HepG2 (cell line): ENCODE results near the gene GPBAR1. TPM values are rescaled to one million over a fixed set of nuclear protein-coding genes. Genes with fewer than 3 reads are reported as not detected.
A peak's percentile ranks its signal among the peaks of the same experiment; 100 is the strongest.

Experiments
- MED1 ChIP-seq: sonication (generic); formaldehyde crosslinking; IDR thresholded peaks from 2 replicates; pipeline ENCODE4 v1.4.0; 2020; ENCODE audit warnings: missing genetic modification reagents
- RFX3 ChIP-seq: IDR thresholded peaks from 2 replicates; pipeline ENCODE4 v1.6.1; 2016; ENCODE audit warnings: missing biosample characterization, missing genetic modification reagents
- SRSF4 ChIP-seq: fragments of 200-400 bp; formaldehyde crosslinking; IDR thresholded peaks from one replicate; pipeline ENCODE4 v1.6.1; 2018; ENCODE audit warnings: mild to moderate bottlenecking, low read depth, low read length, moderate library complexity; ENCODE audit not compliant: poor library complexity, severe bottlenecking
- TCF7L2 ChIP-seq: IDR thresholded peaks from 2 replicates; pipeline ENCODE4 v1.6.1; 2011; ENCODE audit warnings: mild to moderate bottlenecking, low read depth, low read length, moderate library complexity
- TOE1 ChIP-seq: sonication (generic); formaldehyde crosslinking; IDR thresholded peaks from 2 replicates; pipeline ENCODE4 v1.4.0; 2020; ENCODE audit warnings: mild to moderate bottlenecking, missing genetic modification reagents
- ZFP1 ChIP-seq: IDR thresholded peaks from 2 replicates; pipeline ENCODE4 v1.6.1; 2016
- ZFP90 ChIP-seq: sonication (generic); formaldehyde crosslinking; IDR thresholded peaks from 2 replicates; pipeline ENCODE4 v1.8.0; 2022; ENCODE audit warnings: missing genetic modification reagents, mild to moderate bottlenecking, inconsistent platforms, borderline replicate concordance
- ZKSCAN1 ChIP-seq: fragments of 150-350 bp; IDR thresholded peaks from 2 replicates; pipeline ENCODE4 v1.6.1; 2014; ENCODE audit warnings: low read length
- ZNF24 ChIP-seq: fragments of 450-650 bp; IDR thresholded peaks from 2 replicates; pipeline ENCODE4 v1.6.1; 2017; ENCODE audit warnings: antibody characterized with exemption, mild to moderate bottlenecking
- ZNF652 ChIP-seq: IDR thresholded peaks from 2 replicates; pipeline ENCODE4 v1.6.1; 2016; ENCODE audit warnings: low read depth, borderline replicate concordance
- ZNF737 ChIP-seq: sonication (generic); formaldehyde crosslinking; IDR thresholded peaks from 2 replicates; pipeline ENCODE4 v1.5.0; 2020; ENCODE audit warnings: missing genetic modification reagents, mild to moderate bottlenecking, borderline replicate concordance
- ZNF761 ChIP-seq: sonication (generic); formaldehyde crosslinking; conservative IDR thresholded peaks from 2 replicates; pipeline ENCODE4 v1.4.0; 2020; ENCODE audit warnings: mild to moderate bottlenecking, missing genetic modification reagents
- ZSCAN29 ChIP-seq: sonication (generic); formaldehyde crosslinking; conservative IDR thresholded peaks from 2 replicates; pipeline ENCODE4 v1.4.0; 2020; ENCODE audit warnings: mild to moderate bottlenecking, missing genetic modification reagents
- polyA plus RNA-seq, 8 experiments: library from polyadenylated mRNA; depleted of rRNA in 3 of 8; stranded (reverse) in 7 of 8; unstranded in 1 of 8; fragments of >200 nt; fragmentation: Illumina TruSeq in 4 of 8; extraction: Trizol in 4 of 8; gene quantifications; 2 replicates each; pipeline versions ENCODE4 v1.2.1 to v1.2.3, GENCODE V29; 2011 to 2016; ENCODE audit warnings: low read depth in 4 of 8, missing spikeins in 1 of 8, mixed read lengths in 1 of 8; ENCODE audit not compliant: insufficient read depth in 1 of 8
- total RNA-seq, 5 experiments: library from RNA; depleted of rRNA; stranded (reverse); fragments of >200 nt; fragmentation: Illumina TruSeq; extraction: Trizol; gene quantifications; 2 replicates each; pipeline ENCODE4 v1.2.3, GENCODE V29; 2016; ENCODE audit warnings: low read depth in 1 of 5
- TF ChIP-seq, protein P1 (sequence below): IDR thresholded peaks from 2 replicates; pipeline ENCODE4 v1.6.1; 2016
- TF ChIP-seq, protein P2 (sequence below): sonication (generic); formaldehyde crosslinking; conservative IDR thresholded peaks from 2 replicates; pipeline ENCODE4 v1.4.0; 2020; ENCODE audit warnings: missing genetic modification reagents
- TF ChIP-seq, protein P3 (sequence below): IDR thresholded peaks from 2 replicates; pipeline ENCODE4 v1.4.0; 2020; ENCODE audit warnings: mild to moderate bottlenecking, missing genetic modification reagents
- TF ChIP-seq, protein P4 (sequence below): sonication (generic); formaldehyde crosslinking; IDR thresholded peaks from 2 replicates; pipeline ENCODE4 v1.4.0; 2020; ENCODE audit warnings: missing genetic modification reagents, borderline replicate concordance

Gene GPBAR1
- total and polyA plus RNA-seq, 2 of the 13 experiments (the other 11 are each of a cell fraction or from before 2014, with no cell fraction given): 0.05 to 0.09 TPM

DNA sequence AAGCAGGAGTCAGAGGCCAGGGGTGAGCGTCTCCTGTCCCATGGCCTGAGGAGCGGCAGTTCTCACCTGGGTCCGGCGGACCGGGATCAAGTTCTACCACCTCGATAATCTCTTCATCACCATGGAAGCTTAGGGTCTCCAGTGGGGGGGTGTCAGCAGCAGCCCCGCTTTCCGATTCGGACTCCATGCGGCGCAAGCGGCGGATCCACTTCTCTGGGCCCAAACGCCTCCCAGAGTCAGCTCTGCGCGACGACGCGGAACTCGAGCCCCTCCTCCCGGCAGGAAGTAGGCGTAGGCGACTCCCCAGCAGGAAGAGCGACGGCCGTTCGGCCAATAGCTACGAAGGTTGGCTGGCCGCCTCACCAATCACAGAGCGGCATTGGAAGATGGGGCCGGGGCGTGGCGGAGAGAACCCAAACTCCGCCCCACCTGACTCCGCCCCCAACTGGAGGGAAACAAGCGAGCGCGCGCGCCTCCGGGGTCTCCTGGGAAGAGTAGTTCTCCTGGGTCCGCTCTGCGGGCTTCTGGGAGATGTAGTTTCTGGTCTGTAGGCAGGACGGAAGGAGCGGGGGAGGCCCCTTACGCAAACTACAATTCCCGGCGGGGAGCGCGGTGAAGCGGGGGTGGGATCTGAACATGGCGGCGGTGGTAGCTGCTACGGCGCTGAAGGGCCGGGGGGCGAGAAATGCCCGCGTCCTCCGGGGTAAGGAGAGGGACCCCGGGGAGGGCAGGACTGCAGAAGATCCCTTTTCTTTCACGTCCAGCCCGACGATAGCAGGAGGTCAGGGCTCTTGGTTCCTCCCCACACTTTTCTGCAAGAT is 9.3 kb downstream of the GPBAR1 start, which contains the start of the genes AAMP and PNKD (continued):
- TF ChIP-seq, protein P1, sequence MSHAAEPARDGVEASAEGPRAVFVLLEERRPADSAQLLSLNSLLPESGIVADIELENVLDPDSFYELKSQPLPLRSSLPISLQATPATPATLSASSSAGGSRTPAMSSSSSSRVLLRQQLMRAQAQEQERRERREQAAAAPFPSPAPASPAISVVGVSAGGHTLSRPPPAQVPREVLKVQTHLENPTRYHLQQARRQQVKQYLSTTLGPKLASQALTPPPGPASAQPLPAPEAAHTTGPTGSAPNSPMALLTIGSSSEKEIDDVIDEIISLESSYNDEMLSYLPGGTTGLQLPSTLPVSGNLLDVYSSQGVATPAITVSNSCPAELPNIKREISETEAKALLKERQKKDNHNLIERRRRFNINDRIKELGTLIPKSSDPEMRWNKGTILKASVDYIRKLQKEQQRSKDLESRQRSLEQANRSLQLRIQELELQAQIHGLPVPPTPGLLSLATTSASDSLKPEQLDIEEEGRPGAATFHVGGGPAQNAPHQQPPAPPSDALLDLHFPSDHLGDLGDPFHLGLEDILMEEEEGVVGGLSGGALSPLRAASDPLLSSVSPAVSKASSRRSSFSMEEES: peak; percentile 79
- no peak for TF ChIP-seq ZKSCAN1
- no peak for TF ChIP-seq ZNF652 (CRISPR knock-in tag)
- TF ChIP-seq ZSCAN29 (CRISPR knock-in tag): 0 out of 2 replicates have a peak, but pooled peaks have one; percentile 34
- TF ChIP-seq, protein P2, sequence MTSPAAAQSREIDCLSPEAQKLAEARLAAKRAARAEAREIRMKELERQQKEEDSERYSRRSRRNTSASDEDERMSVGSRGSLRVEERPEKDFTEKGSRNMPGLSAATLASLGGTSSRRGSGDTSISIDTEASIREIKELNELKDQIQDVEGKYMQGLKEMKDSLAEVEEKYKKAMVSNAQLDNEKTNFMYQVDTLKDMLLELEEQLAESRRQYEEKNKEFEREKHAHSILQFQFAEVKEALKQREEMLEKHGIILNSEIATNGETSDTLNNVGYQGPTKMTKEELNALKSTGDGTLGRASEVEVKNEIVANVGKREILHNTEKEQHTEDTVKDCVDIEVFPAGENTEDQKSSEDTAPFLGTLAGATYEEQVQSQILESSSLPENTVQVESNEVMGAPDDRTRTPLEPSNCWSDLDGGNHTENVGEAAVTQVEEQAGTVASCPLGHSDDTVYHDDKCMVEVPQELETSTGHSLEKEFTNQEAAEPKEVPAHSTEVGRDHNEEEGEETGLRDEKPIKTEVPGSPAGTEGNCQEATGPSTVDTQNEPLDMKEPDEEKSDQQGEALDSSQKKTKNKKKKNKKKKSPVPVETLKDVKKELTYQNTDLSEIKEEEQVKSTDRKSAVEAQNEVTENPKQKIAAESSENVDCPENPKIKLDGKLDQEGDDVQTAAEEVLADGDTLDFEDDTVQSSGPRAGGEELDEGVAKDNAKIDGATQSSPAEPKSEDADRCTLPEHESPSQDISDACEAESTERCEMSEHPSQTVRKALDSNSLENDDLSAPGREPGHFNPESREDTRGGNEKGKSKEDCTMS (CRISPR knock-in tag): no peak
- TF ChIP-seq RFX3 (CRISPR knock-in tag): no peak
- no peak for TF ChIP-seq ZNF24
- TF ChIP-seq, protein P3, sequence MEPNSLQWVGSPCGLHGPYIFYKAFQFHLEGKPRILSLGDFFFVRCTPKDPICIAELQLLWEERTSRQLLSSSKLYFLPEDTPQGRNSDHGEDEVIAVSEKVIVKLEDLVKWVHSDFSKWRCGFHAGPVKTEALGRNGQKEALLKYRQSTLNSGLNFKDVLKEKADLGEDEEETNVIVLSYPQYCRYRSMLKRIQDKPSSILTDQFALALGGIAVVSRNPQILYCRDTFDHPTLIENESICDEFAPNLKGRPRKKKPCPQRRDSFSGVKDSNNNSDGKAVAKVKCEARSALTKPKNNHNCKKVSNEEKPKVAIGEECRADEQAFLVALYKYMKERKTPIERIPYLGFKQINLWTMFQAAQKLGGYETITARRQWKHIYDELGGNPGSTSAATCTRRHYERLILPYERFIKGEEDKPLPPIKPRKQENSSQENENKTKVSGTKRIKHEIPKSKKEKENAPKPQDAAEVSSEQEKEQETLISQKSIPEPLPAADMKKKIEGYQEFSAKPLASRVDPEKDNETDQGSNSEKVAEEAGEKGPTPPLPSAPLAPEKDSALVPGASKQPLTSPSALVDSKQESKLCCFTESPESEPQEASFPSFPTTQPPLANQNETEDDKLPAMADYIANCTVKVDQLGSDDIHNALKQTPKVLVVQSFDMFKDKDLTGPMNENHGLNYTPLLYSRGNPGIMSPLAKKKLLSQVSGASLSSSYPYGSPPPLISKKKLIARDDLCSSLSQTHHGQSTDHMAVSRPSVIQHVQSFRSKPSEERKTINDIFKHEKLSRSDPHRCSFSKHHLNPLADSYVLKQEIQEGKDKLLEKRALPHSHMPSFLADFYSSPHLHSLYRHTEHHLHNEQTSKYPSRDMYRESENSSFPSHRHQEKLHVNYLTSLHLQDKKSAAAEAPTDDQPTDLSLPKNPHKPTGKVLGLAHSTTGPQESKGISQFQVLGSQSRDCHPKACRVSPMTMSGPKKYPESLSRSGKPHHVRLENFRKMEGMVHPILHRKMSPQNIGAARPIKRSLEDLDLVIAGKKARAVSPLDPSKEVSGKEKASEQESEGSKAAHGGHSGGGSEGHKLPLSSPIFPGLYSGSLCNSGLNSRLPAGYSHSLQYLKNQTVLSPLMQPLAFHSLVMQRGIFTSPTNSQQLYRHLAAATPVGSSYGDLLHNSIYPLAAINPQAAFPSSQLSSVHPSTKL (CRISPR knock-in tag): no peak
- peak; percentile 90; the same call in 1 of the 2 replicates for TF ChIP-seq ZFP90 (CRISPR knock-in tag)
- TF ChIP-seq, protein P4, sequence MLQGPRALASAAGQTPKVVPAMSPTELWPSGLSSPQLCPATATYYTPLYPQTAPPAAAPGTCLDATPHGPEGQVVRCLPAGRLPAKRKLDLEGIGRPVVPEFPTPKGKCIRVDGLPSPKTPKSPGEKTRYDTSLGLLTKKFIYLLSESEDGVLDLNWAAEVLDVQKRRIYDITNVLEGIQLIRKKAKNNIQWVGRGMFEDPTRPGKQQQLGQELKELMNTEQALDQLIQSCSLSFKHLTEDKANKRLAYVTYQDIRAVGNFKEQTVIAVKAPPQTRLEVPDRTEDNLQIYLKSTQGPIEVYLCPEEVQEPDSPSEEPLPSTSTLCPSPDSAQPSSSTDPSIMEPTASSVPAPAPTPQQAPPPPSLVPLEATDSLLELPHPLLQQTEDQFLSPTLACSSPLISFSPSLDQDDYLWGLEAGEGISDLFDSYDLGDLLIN (CRISPR knock-in tag): no peak; the same call in 1 of the 2 replicates
- TF ChIP-seq SRSF4: no peak
- TF ChIP-seq TCF7L2: no peak
- no peak; the same call in 1 of the 2 replicates for TF ChIP-seq ZFP1 (CRISPR knock-in tag)
- no peak for TF ChIP-seq ZNF737
- TF ChIP-seq TOE1 (CRISPR knock-in tag): no peak
- no peak for TF ChIP-seq ZNF761 (CRISPR knock-in tag)
- TF ChIP-seq MED1: peak; percentile 34; the same call in 1 of the 2 replicates
